H1 (cell line): ENCODE data around the gene GALNT5. TPM values are rescaled to one million over a fixed set of nuclear protein-coding genes. Genes with fewer than 3 reads are reported as not detected.

Experiments used
- CTCF ChIA-PET: fragments of 300-600 bp; sonication (Branson Sonifier 250); formaldehyde crosslinking; loops from one replicate; lab custom pipeline; 2021; ENCODE audit not compliant: partially characterized antibody; lab: Charles Lee
- POLR2A ChIA-PET: fragments of 300-600 bp; sonication (Branson Sonifier 250); formaldehyde crosslinking; loops from one replicate; lab custom pipeline; 2021; ENCODE audit warnings: inconsistent platforms; ENCODE audit not compliant: partially characterized antibody; lab: Charles Lee
- DNase-seq, 2 experiments: peaks; one replicate each; pipeline versions ENCODE4 v3.0.0 to v3.0.0-alpha.2; 2010 to 2022; ENCODE audit warnings: low spot score in 2 of 2, low read depth in 1 of 2, mixed read lengths in 1 of 2
- FAIRE-seq: peaks from 2 replicates; lab custom pipeline; 2011; peaks lifted over from hg19 to GRCh38; lab: Jason Lieb, UNC
- H2AFZ ChIP-seq: 2 replicates; pipeline ENCODE4 v1.8.1; 2012; ENCODE audit warnings: low read length, inconsistent platforms
- H2AK5ac ChIP-seq: 2 replicates; pipeline ENCODE4 v1.6.1; 2013; ENCODE audit warnings: low read depth, low read length
- H2BK120ac ChIP-seq: replicated peaks from 2 replicates; pipeline ENCODE3; 2013; ENCODE audit warnings: low read depth, low read length, inconsistent platforms
- H2BK12ac ChIP-seq: 2 replicates; pipeline ENCODE4 v1.6.1; 2013; ENCODE audit warnings: low read depth, low read length
- H2BK15ac ChIP-seq: 2 replicates; pipeline ENCODE4 v1.6.1; 2013; ENCODE audit warnings: low read length
- H2BK20ac ChIP-seq: 2 replicates; pipeline ENCODE4 v1.6.1; 2013; ENCODE audit warnings: low read length
- H2BK5ac ChIP-seq: 2 replicates; pipeline ENCODE4 v1.6.1; 2013; ENCODE audit warnings: low read depth, low read length
- H3K14ac ChIP-seq: 2 replicates; pipeline ENCODE4 v1.6.1; 2013; ENCODE audit warnings: inconsistent platforms; ENCODE audit not compliant: insufficient read length
- H3K18ac ChIP-seq: 2 replicates; pipeline ENCODE4 v1.6.1; 2013; ENCODE audit warnings: low read length; ENCODE audit errors: extremely low read depth
- H3K23ac ChIP-seq: 2 replicates; pipeline ENCODE4 v1.6.1; 2013; ENCODE audit warnings: inconsistent platforms; ENCODE audit not compliant: insufficient read length
- H3K23me2 ChIP-seq: 2 replicates; pipeline ENCODE4 v1.6.1; 2013; ENCODE audit warnings: low read depth, low read length
- H3K27ac ChIP-seq: 2 replicates; pipeline ENCODE4 v1.6.1; 2011; ENCODE audit warnings: low read depth, low read length, inconsistent platforms
- H3K27me3 ChIP-seq, 4 experiments: replicated peaks in 1 of 4; 1 replicate in 1 of 4; 2 replicates in 3 of 4; pipeline versions ENCODE4 v1.6.1 to v1.8.1; 2011 to 2013; ENCODE audit warnings: low read length in 3 of 4, mild to moderate bottlenecking in 3 of 4, inconsistent platforms in 2 of 4, mixed read lengths in 2 of 4, moderate library complexity in 1 of 4; ENCODE audit not compliant: control insufficient read depth in 3 of 4, insufficient read depth in 3 of 4; ENCODE audit errors: extremely low read depth in 1 of 4
- H3K36me3 ChIP-seq, 4 experiments: 2 replicates each; pipeline versions ENCODE4 v1.6.1 to v1.8.1; 2011 to 2013; ENCODE audit warnings: mild to moderate bottlenecking in 4 of 4, low read length in 3 of 4, moderate library complexity in 2 of 4, control low read depth in 1 of 4, inconsistent platforms in 1 of 4; ENCODE audit not compliant: insufficient read depth in 4 of 4, control insufficient read depth in 2 of 4
- H3K4ac ChIP-seq: replicated peaks from 2 replicates; pipeline ENCODE3; 2013; ENCODE audit warnings: low read length, low read depth, mixed read lengths, inconsistent platforms; ENCODE audit not compliant: insufficient read length
- H3K4me1 ChIP-seq, 4 experiments: replicated peaks in 1 of 4; 1 replicate in 1 of 4; 2 replicates in 3 of 4; pipeline versions ENCODE4 v1.6.1 to v1.8.1; 2011 to 2013; ENCODE audit warnings: low read length in 3 of 4, inconsistent platforms in 2 of 4, mixed read lengths in 1 of 4; ENCODE audit not compliant: insufficient read depth in 4 of 4, control insufficient read depth in 3 of 4
- H3K4me2 ChIP-seq, 2 experiments: 2 replicates each; pipeline versions ENCODE4 v1.6.1 to v1.8.1; 2011 to 2013; ENCODE audit warnings: low read depth in 2 of 2, low read length in 2 of 2, control low read depth in 1 of 2, inconsistent platforms in 1 of 2, mild to moderate bottlenecking in 1 of 2; ENCODE audit not compliant: insufficient read depth in 1 of 2
- H3K4me3 ChIP-seq, 4 experiments: fragments of 200-600, 300-600 bp in 1 of 4; sonication (generic), shearing (Covaris generic), sonication (Bioruptor Twin) in 1 of 4; 2 replicates each; pipeline versions ENCODE4 v1.5.1 to v1.8.1; 2011 to 2016; ENCODE audit warnings: low read length in 4 of 4, low read depth in 3 of 4, control low read depth in 2 of 4, inconsistent platforms in 2 of 4, mild to moderate bottlenecking in 2 of 4, mixed read lengths in 1 of 4, moderate library complexity in 1 of 4; ENCODE audit not compliant: insufficient read depth in 2 of 4; ENCODE audit errors: extremely low read depth in 1 of 4
- H3K56ac ChIP-seq: replicated peaks from 2 replicates; pipeline ENCODE3; 2013; ENCODE audit warnings: low read depth, mild to moderate bottlenecking, mixed read lengths, low read length, inconsistent platforms; ENCODE audit not compliant: insufficient read length
- H3K79me1 ChIP-seq: 2 replicates; pipeline ENCODE4 v1.6.1; 2013; ENCODE audit warnings: low read depth, low read length, control low read depth
- H3K79me2 ChIP-seq, 2 experiments: 2 replicates each; pipeline versions ENCODE4 v1.6.1 to v1.8.1; 2012 to 2013; ENCODE audit warnings: low read length in 2 of 2, mild to moderate bottlenecking in 2 of 2, inconsistent platforms in 1 of 2; ENCODE audit not compliant: insufficient read depth in 2 of 2, control insufficient read depth in 1 of 2
- H3K9ac ChIP-seq, 4 experiments: replicated peaks in 1 of 4; 1 replicate in 1 of 4; 2 replicates in 3 of 4; pipeline versions ENCODE4 v1.6.1 to v1.8.1; 2011 to 2013; ENCODE audit warnings: low read depth in 3 of 4, low read length in 3 of 4, control low read depth in 2 of 4, mild to moderate bottlenecking in 2 of 4, moderate library complexity in 2 of 4, inconsistent platforms in 1 of 4; ENCODE audit errors: extremely low read depth in 1 of 4
- H3K9me3 ChIP-seq, 2 experiments: 2 replicates each; pipeline versions ENCODE4 v1.6.1 to v1.8.1; 2012 to 2013; ENCODE audit warnings: mild to moderate bottlenecking in 2 of 2, moderate library complexity in 2 of 2, control low read depth in 1 of 2, inconsistent platforms in 1 of 2, low read depth in 1 of 2, low read length in 1 of 2, mixed read lengths in 1 of 2; ENCODE audit not compliant: insufficient read depth in 2 of 2
- H4K20me1 ChIP-seq, 2 experiments: replicated peaks in 1 of 2; 2 replicates each; pipeline versions ENCODE3 to v1.8.1; 2011 to 2013; ENCODE audit warnings: inconsistent platforms in 2 of 2, low read length in 2 of 2, mild to moderate bottlenecking in 1 of 2; ENCODE audit not compliant: insufficient read depth in 2 of 2, control insufficient read depth in 1 of 2
- H4K5ac ChIP-seq: 2 replicates; pipeline ENCODE4 v1.6.1; 2013; ENCODE audit warnings: low read length, low read depth, mixed read lengths, inconsistent platforms; ENCODE audit not compliant: insufficient read length
- H4K8ac ChIP-seq: 2 replicates; pipeline ENCODE4 v1.8.0; 2013; ENCODE audit warnings: mild to moderate bottlenecking, moderate library complexity, low read length, inconsistent platforms; ENCODE audit not compliant: insufficient read depth; ENCODE audit errors: extremely low read depth
- H4K91ac ChIP-seq: replicated peaks from 2 replicates; pipeline ENCODE3; 2013; ENCODE audit warnings: low read length, mixed read lengths, inconsistent platforms; ENCODE audit not compliant: insufficient read length
- ATF3 ChIP-seq: IDR thresholded peaks from 2 replicates; pipeline ENCODE4 v1.6.1; 2011; ENCODE audit warnings: low read depth, mild to moderate bottlenecking, low read length; ENCODE audit not compliant: insufficient read depth
- BRCA1 ChIP-seq: IDR thresholded peaks from 2 replicates; pipeline ENCODE4 v1.6.1; 2012; ENCODE audit warnings: low read depth, low read length, improper control_type of control experiment
- CREB1 ChIP-seq: IDR thresholded peaks from 2 replicates; pipeline ENCODE4 v1.6.1; 2012; ENCODE audit warnings: inconsistent platforms
- CTBP2 ChIP-seq: IDR thresholded peaks from 2 replicates; pipeline ENCODE4 v1.7.0; 2011; ENCODE audit warnings: borderline replicate concordance, mild to moderate bottlenecking, moderate library complexity, mixed read lengths, low read length; ENCODE audit not compliant: insufficient read depth, insufficient read length
- E2F6 ChIP-seq: IDR thresholded peaks from 2 replicates; pipeline ENCODE4 v1.6.1; 2012; ENCODE audit warnings: inconsistent platforms
- JUN ChIP-seq: IDR thresholded peaks from 2 replicates; pipeline ENCODE4 v1.6.1; 2011; ENCODE audit warnings: low read depth, mild to moderate bottlenecking, improper control_type of control experiment, low read length
- JUND ChIP-seq: IDR thresholded peaks from 2 replicates; pipeline ENCODE4 v1.6.1; 2011; ENCODE audit warnings: mild to moderate bottlenecking, improper control_type of control experiment, low read length
- KDM4A ChIP-seq: IDR thresholded peaks from one replicate; pipeline ENCODE4 v1.7.1; 2012; ENCODE audit warnings: low read depth, mild to moderate bottlenecking, moderate library complexity, low read length, inconsistent platforms; ENCODE audit not compliant: severe bottlenecking
- NANOG ChIP-seq: IDR thresholded peaks from 2 replicates; pipeline ENCODE4 v1.6.1; 2011; ENCODE audit warnings: low read length, low read depth, mild to moderate bottlenecking, inconsistent platforms; ENCODE audit not compliant: insufficient read depth, poor library complexity, severe bottlenecking
- PHF8 ChIP-seq: fragments of 200-600 bp; sonication (generic); conservative IDR thresholded peaks from 2 replicates; pipeline ENCODE4 v1.7.1; 2012; ENCODE audit warnings: low read depth, mild to moderate bottlenecking, inconsistent platforms, low read length, moderate library complexity
- POLR2A ChIP-seq, 2 experiments: IDR thresholded peaks; 1 replicate in 1 of 2; 2 replicates in 1 of 2; pipeline ENCODE4 v1.6.1; 2011; ENCODE audit warnings: low read depth in 2 of 2, low read length in 2 of 2, mild to moderate bottlenecking in 2 of 2; ENCODE audit errors: control extremely low read depth in 1 of 2
- RFX5 ChIP-seq: IDR thresholded peaks from 2 replicates; pipeline ENCODE4 v1.6.1; 2011; ENCODE audit warnings: low read depth, low read length, improper control_type of control experiment, borderline replicate concordance
- SIN3A ChIP-seq, 2 experiments: IDR thresholded peaks in 1 of 2; conservative IDR thresholded peaks in 1 of 2; 2 replicates each; pipeline ENCODE4 v1.6.1; 2011 to 2012; ENCODE audit warnings: low read length in 2 of 2, improper control_type of control experiment in 1 of 2, low read depth in 1 of 2, mild to moderate bottlenecking in 1 of 2
- TEAD4 ChIP-seq: IDR thresholded peaks from 2 replicates; pipeline ENCODE4 v1.6.1; 2012; ENCODE audit warnings: low read depth, low read length, inconsistent platforms, mixed read lengths
- WGBS, 2 experiments: shearing (Covaris generic) in 1 of 2; methylation state at CpG; one replicate each; pipeline versions ENCODE4 v1.1.6 to v1.1.7; 2013 to 2015; ENCODE audit warnings: low lambda C conversion rate in 2 of 2, mixed read lengths in 2 of 2, inconsistent platforms in 1 of 2, low coverage in 1 of 2, missing lambda C conversion rate in 1 of 2; ENCODE audit not compliant: insufficient replicate concordance in 2 of 2, insufficient coverage in 1 of 2, insufficient read length in 1 of 2; ENCODE audit errors: extremely low coverage in 1 of 2, missing lambda C conversion rate in 1 of 2; 5-methylcytosine and 5-hydroxymethylcytosine counted together
- polyA plus RNA-seq, 7 experiments: library from polyadenylated mRNA; depleted of rRNA in 3 of 7; stranded (reverse) in 5 of 7; unstranded in 2 of 7; fragments of >200 nt in 5 of 7; fragments of 200-250 nt in 2 of 7; gene quantifications; 1 replicate in 5 of 7; 2 replicates in 1 of 7; 4 replicates in 1 of 7; pipeline versions ENCODE4 v1.2.1 to v1.2.3, GENCODE V29; 2011 to 2013; ENCODE audit warnings: missing spikeins in 2 of 7, mixed read lengths in 2 of 7
- total RNA-seq: library from RNA; stranded (reverse); fragmentation: NEBNext Ultra II Directional; extraction: Animal tissue kit (Norgen Biotek cat#: 25700); gene quantifications from 2 replicates; pipeline ENCODE4 v1.2.1, GENCODE V29; 2021

Gene GALNT5
- total and polyA plus RNA-seq, 2 of the 8 experiments (the other 6 are each of a cell fraction or from before 2014, with no cell fraction given): 0.02 to 0.06 TPM

- no peaks in the 10 kb centered on the region for H3K36me3 ChIP-seq
- H4K91ac ChIP-seq: no peak overlapping the region
- no peaks in the 10 kb centered on the region for H3K23me2 ChIP-seq
- H3K4me2 ChIP-seq: no peak overlapping the region
- H3K27me3 ChIP-seq: no peaks in the 10 kb centered on the region
- H3K27ac ChIP-seq: no peak overlapping the region
- H2BK20ac ChIP-seq: no peak overlapping the region
- no peak overlapping the region for H2AFZ ChIP-seq
- no peak overlapping the region for H3K4ac ChIP-seq
- no peak overlapping the region for H2BK120ac ChIP-seq
- ChIA-PET CTCF (no interaction called here), POLR2A (no interaction called here)
- H3K18ac ChIP-seq: no peak overlapping the region
- no peak overlapping the region for H2BK5ac ChIP-seq
- H4K5ac ChIP-seq: no peak overlapping the region
- no peak overlapping the region for H3K23ac ChIP-seq
- H3K4me1 ChIP-seq: no peaks in the 10 kb centered on the region
- no peaks in the 10 kb centered on the region for H4K20me1 ChIP-seq
- FAIRE-seq (no peak), DNase-seq (no peak)
- no peaks in the 10 kb centered on the region for H3K79me2 ChIP-seq
- H3K4me3 ChIP-seq: no peak overlapping the region
- H3K9ac ChIP-seq: no peak overlapping the region
- H3K14ac ChIP-seq: no peak overlapping the region
- no peaks in the 10 kb centered on the region for H3K9me3 ChIP-seq
- no peak overlapping the region for H3K56ac ChIP-seq
- H2AK5ac ChIP-seq: no peak overlapping the region
- no peak overlapping the region for H4K8ac ChIP-seq
- no peak overlapping the region for H2BK12ac ChIP-seq
- 89% methylated on average over 1 of the region's 1 CpG; no CpG with 5 or more reads in 1 of the 2 experiments for WGBS, 2 experiments
- H2BK15ac ChIP-seq: no peak overlapping the region
- no peaks in the 10 kb centered on the region for H3K79me1 ChIP-seq
- TF ChIP-seq ATF3: no peak
- no peak for TF ChIP-seq NANOG
- no peak for TF ChIP-seq JUND
- TF ChIP-seq POLR2A (IDR thresholded peaks at IDR 0.05; ENCODE audit: control extremely low read depth in 1 of 2, low read depth in 2 of 2, low read length in 2 of 2): no peak
- TF ChIP-seq CTBP2: no peak
- no peak for TF ChIP-seq KDM4A
- TF ChIP-seq RFX5: no peak
- no peak for TF ChIP-seq CREB1
- no peak for TF ChIP-seq SIN3A (conservative IDR thresholded peaks at IDR 0.05 in 1 of 2, IDR thresholded peaks at IDR 0.05 in 1 of 2; ENCODE audit: low read depth in 1 of 2, low read length in 2 of 2)
- TF ChIP-seq JUN: no peak
- TF ChIP-seq BRCA1: no peak
- no peak for TF ChIP-seq TEAD4
- no peak for TF ChIP-seq PHF8
- TF ChIP-seq E2F6: no peak
Observed at GRCh38 chr2:157220502-157220901, 37.0 kb upstream of the GALNT5 start.
